WERI-Rb-1 (cell line): ENCODE measurements around the gene HEMK1.

Experiments
- DNase-seq: peaks from one replicate; pipeline ENCODE4 v3.0.0-alpha.2; 2020
- H3K27ac ChIP-seq: fragments of 250-450 bp; sonication (Bioruptor Pico); 2 replicates; pipeline ENCODE4 v1.5.1; 2020; ENCODE audit warnings: mild to moderate bottlenecking, moderate library complexity
- H3K27me3 ChIP-seq: fragments of 250-450 bp; sonication (Bioruptor Pico); 2 replicates; pipeline ENCODE4 v1.5.1; 2021; ENCODE audit warnings: mild to moderate bottlenecking, low read depth, moderate library complexity; ENCODE audit not compliant: insufficient read depth, severe bottlenecking
- H3K36me3 ChIP-seq: fragments of 250-450 bp; sonication (Bioruptor Pico); 2 replicates; pipeline ENCODE4 v1.5.1; 2020; ENCODE audit warnings: mild to moderate bottlenecking, moderate library complexity
- H3K4me3 ChIP-seq: 2 replicates; pipeline ENCODE4 v1.5.1; 2011; ENCODE audit warnings: low read depth, mild to moderate bottlenecking, control low read depth, low read length
- H3K9me3 ChIP-seq: fragments of 250-450 bp; sonication (Bioruptor Pico); 2 replicates; pipeline ENCODE4 v1.5.1; 2021; ENCODE audit warnings: mild to moderate bottlenecking, moderate library complexity; ENCODE audit not compliant: severe bottlenecking
- TF ChIP-seq, protein P1 (sequence below): IDR thresholded peaks from 2 replicates; pipeline ENCODE4 v1.5.1; 2011; ENCODE audit warnings: low read depth, mild to moderate bottlenecking, control low read depth, inconsistent platforms, low read length

Gene HEMK1

GRCh38 chr3:50559702-50560101 lies 9.6 kb upstream of the HEMK1 start:
- DNase-seq, result no peak
- Histone ChIP-seq H3K4me3 (no peak overlapping the region), H3K27ac (no peak overlapping the region), H3K36me3 (no peaks in the 10 kb centered on the region), H3K9me3 (no peaks in the 10 kb centered on the region), H3K27me3 (no peaks in the 10 kb centered on the region)
- TF ChIP-seq, protein P1, sequence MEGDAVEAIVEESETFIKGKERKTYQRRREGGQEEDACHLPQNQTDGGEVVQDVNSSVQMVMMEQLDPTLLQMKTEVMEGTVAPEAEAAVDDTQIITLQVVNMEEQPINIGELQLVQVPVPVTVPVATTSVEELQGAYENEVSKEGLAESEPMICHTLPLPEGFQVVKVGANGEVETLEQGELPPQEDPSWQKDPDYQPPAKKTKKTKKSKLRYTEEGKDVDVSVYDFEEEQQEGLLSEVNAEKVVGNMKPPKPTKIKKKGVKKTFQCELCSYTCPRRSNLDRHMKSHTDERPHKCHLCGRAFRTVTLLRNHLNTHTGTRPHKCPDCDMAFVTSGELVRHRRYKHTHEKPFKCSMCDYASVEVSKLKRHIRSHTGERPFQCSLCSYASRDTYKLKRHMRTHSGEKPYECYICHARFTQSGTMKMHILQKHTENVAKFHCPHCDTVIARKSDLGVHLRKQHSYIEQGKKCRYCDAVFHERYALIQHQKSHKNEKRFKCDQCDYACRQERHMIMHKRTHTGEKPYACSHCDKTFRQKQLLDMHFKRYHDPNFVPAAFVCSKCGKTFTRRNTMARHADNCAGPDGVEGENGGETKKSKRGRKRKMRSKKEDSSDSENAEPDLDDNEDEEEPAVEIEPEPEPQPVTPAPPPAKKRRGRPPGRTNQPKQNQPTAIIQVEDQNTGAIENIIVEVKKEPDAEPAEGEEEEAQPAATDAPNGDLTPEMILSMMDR, result no peak

DNA sequence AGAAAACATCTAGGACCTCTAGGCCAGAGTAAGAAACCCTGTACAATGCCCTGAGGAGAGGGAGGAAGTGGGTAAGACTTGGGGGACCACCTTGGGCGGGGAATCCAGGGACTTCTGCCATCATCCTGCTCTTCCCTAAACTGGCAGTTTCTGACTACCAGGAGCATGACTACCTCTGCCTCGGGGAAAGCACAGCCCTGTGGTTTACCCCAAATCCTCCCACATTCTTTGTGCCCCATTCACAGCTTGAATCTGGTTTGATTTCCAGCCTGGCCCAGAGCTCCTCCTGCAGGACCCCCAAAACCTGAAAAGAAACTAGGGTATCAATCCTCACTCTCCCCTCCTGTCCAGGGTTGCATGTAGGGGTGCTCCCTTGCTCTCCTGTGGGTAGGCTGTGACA lies 6.5 kb upstream of the HEMK1 start:
- no peak for DNase-seq
- H3K36me3 ChIP-seq, result no peaks in the 10 kb centered on the region

DNA sequence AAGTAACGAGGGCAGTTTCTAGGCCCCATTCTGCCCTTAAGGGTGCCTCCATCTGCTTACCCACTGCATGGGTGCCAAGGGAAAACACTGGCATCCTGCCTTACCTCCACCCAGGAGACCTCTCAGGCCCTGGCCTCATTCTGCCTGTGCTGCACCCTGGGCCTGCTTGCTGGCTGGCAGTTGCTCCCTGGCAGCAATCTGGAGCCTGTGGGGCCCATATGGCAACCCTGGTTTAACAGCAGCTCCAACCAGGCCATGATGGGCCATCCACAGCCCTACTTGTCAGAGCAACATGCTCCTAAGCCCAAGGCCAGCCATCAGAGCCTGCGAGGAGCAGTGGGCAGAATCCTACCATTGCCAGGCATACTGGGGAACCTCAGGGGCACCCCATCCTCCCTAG lies 5.5 kb upstream of the HEMK1 start:
- H3K27me3 ChIP-seq, result no peaks in the 10 kb centered on the region
- no peaks in the 10 kb centered on the region for H3K36me3 ChIP-seq
- no peak overlapping the region for H3K4me3 ChIP-seq
- no peak overlapping the region for H3K27ac ChIP-seq
- no peaks in the 10 kb centered on the region for H3K9me3 ChIP-seq
- TF ChIP-seq, protein P1, result no peak
- no peak for DNase-seq

More for the DNA sequence above, 6.5 kb upstream of the HEMK1 start:
- Histone ChIP-seq H3K9me3 (no peaks in the 10 kb centered on the region), H3K4me3 (no peak overlapping the region), H3K27me3 (no peaks in the 10 kb centered on the region), H3K27ac (no peak overlapping the region)
- TF ChIP-seq, protein P1, result no peak

- H3K27ac ChIP-seq, result no peak overlapping the region
- no peaks in the 10 kb centered on the region for H3K9me3 ChIP-seq
- no peaks in the 10 kb centered on the region for H3K27me3 ChIP-seq
- TF ChIP-seq, protein P1, result no peak
- H3K4me3 ChIP-seq, result no peak overlapping the region
- no peaks in the 10 kb centered on the region for H3K36me3 ChIP-seq
- no peak for DNase-seq
Measured at GRCh38 chr3:50564321-50564720, 5.0 kb upstream of the HEMK1 start.

GRCh38 chr3:50567011-50567385 lies 2.3 kb upstream of the HEMK1 start:
- DNase-seq, result no peak
- no peaks in the 10 kb centered on the region for H3K9me3 ChIP-seq
- TF ChIP-seq, protein P1, result no peak
- no peaks in the 10 kb centered on the region for H3K36me3 ChIP-seq
- peak overlapping the region; percentile 48 for H3K4me3 ChIP-seq
- H3K27me3 ChIP-seq, result no peaks in the 10 kb centered on the region
- peak overlapping the region; percentile 55 for H3K27ac ChIP-seq

DNA sequence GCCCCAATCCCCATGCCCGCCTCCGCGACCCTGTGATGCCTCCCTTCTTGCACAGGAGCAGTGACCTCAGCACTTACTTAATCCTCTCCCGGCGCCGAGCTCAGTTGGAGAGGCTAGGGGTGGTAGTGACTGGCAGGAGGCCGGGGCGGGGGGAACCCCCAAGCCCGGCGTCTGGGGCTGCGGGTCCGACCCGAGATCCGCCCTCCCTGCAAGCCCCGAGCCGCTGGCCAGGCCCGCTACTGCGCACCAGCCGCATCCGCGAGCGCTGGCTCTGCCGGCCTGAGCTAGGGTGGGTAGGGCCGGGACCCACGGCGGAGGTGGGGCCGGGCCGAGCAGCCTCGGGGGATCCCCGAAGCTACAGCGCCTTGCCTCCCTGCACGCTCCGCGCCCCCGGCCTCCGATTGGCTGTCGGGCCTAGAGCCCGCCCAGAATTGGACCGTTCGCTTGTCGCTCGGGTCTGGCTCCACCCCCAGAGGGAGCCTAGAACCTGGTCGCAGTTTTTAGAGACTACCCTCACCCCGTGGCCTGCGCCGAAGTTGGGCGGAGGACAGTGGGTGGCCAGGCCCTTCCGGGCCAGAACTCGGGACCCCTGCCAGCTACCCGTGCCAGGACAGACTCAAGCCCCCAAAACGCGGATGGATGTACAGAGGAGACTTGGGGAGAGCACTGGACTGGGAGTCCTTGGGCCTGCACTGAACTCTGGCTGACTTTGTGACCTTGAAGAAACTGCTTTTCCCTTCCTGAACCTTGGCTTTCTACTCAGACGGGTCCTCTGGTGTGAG lies 1.7 kb upstream of the HEMK1 start, which contains the start of gene C3orf18:
Gene C3orf18, minus strand, starts transcription at position 362 of the 782 bp plus-strand sequence. CDS start 2,048 bp downstream, outside the sequence.
- Histone ChIP-seq H3K27ac (peak within 1 kb of the TSS; percentile 55), H3K9me3 (no peaks in the 10 kb centered on the region), H3K4me3 (peak within 1 kb of the TSS; percentile 48), H3K27me3 (no peaks in the 10 kb centered on the region), H3K36me3 (no peaks in the 10 kb centered on the region)
- TF ChIP-seq, protein P1, result no peak
- DNase-seq, result peak; percentile 82
